ENCODE data around the gene AKAP7.
"Not testable (repeated sequence)": the region's sequence is repeated elsewhere in the genome, so short reads cannot be mapped to it uniquely, and the experiment has no call there.

Gene AKAP7

GRCh38 chr6:131317516-131317915 lies 182.2 kb downstream of the AKAP7 start:
- no peaks in the 10 kb centered on the region for H3K9me3 ChIP-seq
- TF ChIP-seq CTCF (IDR thresholded peaks at IDR 0.05; ENCODE audit: low read depth, low read length) = no peak
- H3K36me3 ChIP-seq = no peaks in the 10 kb centered on the region
- no peaks in the 10 kb centered on the region for H3K4me1 ChIP-seq
- no peaks in the 10 kb centered on the region for H3K27me3 ChIP-seq
- H3K4me3 ChIP-seq (ENCODE audit: low read depth, low read length) = no peak overlapping the region
- DNase-seq = no peak

GRCh38 chr6:131321589-131321988 lies 186.3 kb downstream of the AKAP7 start:
- DNase-seq = no peak
- TF ChIP-seq CTCF (IDR thresholded peaks at IDR 0.05; ENCODE audit: low read depth, low read length) = no peak
- Histone ChIP-seq H3K36me3 (no peaks in the 10 kb centered on the region), H3K4me1 (no peaks in the 10 kb centered on the region), H3K4me3 (ENCODE audit: low read depth, low read length) (no peak overlapping the region), H3K9me3 (no peaks in the 10 kb centered on the region), H3K27me3 (no peaks in the 10 kb centered on the region)

- DNase-seq = no peak
- Histone ChIP-seq H3K4me3 (ENCODE audit: low read depth, low read length) (no peak overlapping the region), H3K4me1 (no peaks in the 10 kb centered on the region), H3K27me3 (no peaks in the 10 kb centered on the region), H3K36me3 (no peaks in the 10 kb centered on the region), H3K9me3 (no peaks in the 10 kb centered on the region)
- TF ChIP-seq CTCF (IDR thresholded peaks at IDR 0.05; ENCODE audit: low read depth, low read length) = no peak
Observed at GRCh38 chr6:131322125-131322524, 186.9 kb downstream of the AKAP7 start.

GRCh38 chr6:131325669-131326068 lies 190.4 kb downstream of the AKAP7 start:
- H3K9me3 ChIP-seq; H3K4me3 ChIP-seq (ENCODE audit: low read depth, low read length); H3K36me3 ChIP-seq; DNase-seq; H3K4me1 ChIP-seq; H3K27me3 ChIP-seq: not testable (repeated sequence)

GRCh38 chr6:131328727-131329126 lies 193.5 kb downstream of the AKAP7 start:
- not testable (repeated sequence) for H3K4me1 ChIP-seq; H3K36me3 ChIP-seq; H3K27me3 ChIP-seq; H3K4me3 ChIP-seq (ENCODE audit: low read depth, low read length); DNase-seq; H3K9me3 ChIP-seq

GRCh38 chr6:131331151-131331550 lies 195.9 kb downstream of the AKAP7 start:
- no peak for TF ChIP-seq CTCF (IDR thresholded peaks at IDR 0.05; ENCODE audit: low read depth, low read length)
- Histone ChIP-seq H3K4me3 (ENCODE audit: low read depth, low read length) (no peak overlapping the region), H3K4me1 (no peaks in the 10 kb centered on the region), H3K36me3 (no peaks in the 10 kb centered on the region), H3K27me3 (no peaks in the 10 kb centered on the region), H3K9me3 (no peaks in the 10 kb centered on the region)
- no peak for DNase-seq

- Histone ChIP-seq H3K9me3 (no peaks in the 10 kb centered on the region), H3K4me1 (no peaks in the 10 kb centered on the region), H3K4me3 (ENCODE audit: low read depth, low read length) (no peak overlapping the region), H3K36me3 (no peaks in the 10 kb centered on the region), H3K27me3 (no peaks in the 10 kb centered on the region)
- no peak for DNase-seq
- TF ChIP-seq CTCF (IDR thresholded peaks at IDR 0.05; ENCODE audit: low read depth, low read length) = no peak
Observed at GRCh38 chr6:131331873-131332781, 196.9 kb downstream of the AKAP7 start.

Data from BE2C (cell line).